ENCODE data around the gene ZMIZ1.
A peak's percentile ranks its signal among the peaks of the same experiment; 100 is the strongest.

Gene ZMIZ1

DNA sequence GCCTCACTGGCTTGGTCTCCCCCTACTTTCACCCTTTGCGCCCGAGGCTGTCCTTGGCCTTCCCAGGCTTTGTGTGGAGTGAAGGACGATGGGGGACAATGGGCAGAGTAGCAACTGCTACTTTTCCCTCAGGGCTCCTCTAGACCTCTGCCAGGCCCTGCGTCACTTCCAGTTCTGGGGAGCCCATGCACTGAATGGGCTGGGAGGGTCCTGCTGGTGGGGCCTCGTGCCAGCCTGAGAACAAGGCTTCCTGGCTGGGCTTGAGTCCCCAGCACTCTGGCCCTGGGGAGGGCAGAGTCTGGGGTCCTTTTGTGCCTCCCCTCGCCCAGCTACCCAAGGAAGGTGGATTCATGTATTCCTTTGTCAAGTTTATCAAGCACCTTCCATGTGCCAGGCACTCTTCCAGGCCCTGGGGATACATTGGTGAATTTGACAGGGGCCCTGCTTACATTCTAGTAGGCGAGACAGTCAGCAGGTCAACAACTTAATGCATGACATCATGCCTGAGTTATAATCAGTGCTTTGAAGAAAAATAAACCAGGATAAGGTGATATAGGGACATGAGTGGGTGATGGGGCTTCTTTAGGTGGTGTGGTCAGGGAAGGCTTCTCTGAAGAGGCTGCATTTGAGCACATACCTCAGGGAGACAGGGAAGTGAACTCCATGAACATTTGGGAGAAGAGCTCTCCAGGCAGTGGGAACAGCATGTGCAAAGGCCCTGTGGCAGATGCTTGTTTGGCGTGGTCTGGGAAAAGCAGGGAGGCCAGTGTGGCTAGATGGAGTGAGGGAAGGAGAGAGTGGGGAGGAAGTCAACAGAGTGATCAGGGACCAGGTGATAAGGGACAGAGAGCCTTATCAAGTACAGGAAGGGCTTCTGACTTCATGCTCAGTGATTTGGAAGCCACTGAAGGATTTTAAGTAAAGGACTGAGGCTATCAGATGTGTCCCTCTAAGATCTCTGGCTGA, 14.1 kb downstream of the ZMIZ1 start:
- no peak for DNase-seq

DNA sequence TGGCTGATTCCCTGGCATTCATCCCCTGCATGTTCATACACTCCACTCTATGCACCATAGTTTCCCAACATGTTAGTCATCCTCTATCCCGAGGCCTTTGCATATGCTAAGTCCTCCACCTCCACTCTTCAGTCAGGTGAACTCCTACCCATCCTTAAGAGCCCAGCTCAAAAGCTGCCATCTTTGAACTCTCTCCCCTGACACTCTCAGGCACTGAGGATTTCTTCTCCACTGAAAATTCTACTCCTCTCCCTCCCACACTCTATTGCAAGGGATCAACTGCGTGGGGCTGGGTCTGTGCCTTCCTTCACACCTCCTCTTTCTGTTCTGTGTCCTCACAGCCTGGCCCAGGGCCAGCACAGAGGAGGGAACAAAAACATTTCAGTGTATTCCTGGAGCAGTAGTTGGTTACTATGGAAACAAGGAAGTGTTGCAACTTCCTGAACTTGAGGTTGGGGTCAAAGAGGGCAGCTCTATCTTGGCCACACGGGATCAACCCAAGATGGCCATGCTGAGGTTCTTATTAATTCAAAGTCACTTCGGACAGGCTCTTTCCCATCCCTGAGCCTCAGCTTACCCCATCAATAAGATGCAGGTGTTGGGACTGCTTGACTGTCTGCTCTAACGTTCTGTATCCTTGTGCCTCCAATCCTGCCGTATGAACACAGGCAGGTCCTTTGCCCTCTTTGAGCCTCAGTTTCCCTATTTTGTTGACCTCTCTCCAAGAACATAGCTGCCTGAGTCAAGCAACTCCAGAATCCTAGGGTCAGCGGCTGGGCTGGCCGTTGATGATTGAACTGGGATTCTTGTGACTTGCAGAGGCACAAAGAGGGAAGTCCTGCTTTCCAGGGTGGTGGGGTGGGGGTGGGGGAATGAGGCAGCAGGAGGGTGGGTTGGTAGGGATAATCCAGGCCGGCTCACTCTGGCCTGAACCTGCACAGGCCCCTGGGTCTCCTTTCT, 15.5 kb downstream of the ZMIZ1 start:
- DNase-seq = peak; percentile 92 to 96 (median 94)

DNA sequence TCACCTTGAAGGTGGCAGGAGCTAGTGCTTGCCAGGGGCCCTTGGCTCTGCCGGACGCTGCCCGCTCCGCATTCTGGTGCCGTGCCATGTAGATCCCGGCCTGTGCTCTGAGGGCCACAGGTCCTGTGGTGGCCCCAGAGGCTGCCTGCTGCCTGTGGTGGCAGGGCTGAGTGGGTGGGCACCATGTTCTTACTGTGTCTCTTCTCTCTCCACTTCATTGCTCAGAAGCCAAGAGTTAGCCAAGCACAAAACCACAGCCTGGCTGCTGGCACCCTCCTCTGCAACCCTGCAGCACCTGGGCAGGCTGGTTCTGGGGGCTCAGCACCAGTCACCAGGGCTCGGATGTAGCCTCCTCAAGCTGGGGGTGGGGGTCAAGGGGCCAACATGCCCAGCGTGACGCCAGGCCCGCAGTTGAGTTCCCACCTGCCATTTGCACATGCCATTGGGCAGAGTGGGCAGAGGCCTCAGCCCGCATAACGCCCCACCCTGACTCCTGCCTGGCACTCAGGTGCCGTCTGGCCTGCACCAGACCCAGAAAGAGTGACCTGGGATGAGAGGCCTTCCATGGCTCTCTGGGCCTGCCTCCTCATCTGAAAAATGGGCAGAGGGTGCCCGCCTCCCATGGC, 16.3 kb downstream of the ZMIZ1 start:
- DNase-seq = no peak

DNA sequence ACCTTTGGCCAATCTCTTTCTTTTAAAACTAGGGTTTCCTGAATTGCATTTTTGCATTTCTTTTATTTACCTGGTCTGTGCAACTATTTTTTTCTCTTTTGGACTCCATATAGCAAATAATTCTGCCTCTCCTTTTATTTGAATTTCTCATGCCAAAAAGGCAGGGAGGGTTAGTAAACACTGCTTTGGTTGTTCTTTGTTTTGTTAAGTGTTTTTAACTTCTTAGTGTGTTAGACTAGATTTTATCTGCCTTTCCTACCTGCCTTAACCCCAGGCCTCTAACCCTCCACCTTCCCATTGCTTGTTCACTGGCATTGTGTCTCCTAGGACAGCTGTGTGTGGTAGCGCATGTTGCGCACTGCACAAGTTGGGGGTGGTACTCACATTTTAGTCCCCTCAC, 18.1 kb downstream of the ZMIZ1 start:
- no peak for DNase-seq

DNA sequence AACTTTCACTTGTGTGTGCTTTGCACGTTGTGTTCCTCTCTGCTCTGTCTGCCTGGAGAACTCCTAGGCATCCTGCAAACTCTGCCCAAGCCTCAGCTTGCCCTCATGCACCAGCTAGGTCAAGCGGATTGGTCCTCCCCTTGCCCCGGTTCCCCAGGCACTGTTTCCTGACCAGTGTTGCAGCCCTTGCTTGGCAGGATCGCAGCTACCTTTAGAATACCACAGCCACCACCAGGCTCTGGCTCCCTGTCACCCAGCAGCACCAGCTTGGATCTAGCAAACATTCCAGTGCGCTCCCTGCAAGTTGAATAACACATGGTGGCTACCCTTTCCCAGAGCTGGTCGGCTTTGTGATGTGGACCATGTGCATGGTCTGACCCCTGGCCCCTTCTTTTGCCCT, 19.0 kb downstream of the ZMIZ1 start:
- DNase-seq = no peak

DNA sequence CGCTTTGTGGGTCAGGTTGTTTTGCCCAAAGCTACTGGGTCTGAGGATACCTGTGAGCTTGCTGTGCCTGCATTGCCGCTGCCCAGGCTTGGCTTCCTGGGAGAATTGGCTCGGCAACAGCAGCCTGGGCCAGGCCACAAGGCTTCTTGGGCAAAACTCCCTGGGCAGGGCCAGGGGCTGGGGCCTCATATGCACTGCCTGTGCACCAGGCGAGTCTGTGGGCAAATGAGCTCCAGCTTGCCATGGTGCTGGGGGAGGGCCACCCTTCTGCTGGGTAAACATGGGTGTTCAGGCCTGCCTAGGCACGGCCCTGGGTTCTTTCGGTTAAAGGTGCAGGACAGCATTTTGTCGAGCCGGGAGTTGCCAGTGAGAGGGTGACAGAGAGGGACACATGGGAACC, 19.4 kb downstream of the ZMIZ1 start:
- DNase-seq = no peak

DNA sequence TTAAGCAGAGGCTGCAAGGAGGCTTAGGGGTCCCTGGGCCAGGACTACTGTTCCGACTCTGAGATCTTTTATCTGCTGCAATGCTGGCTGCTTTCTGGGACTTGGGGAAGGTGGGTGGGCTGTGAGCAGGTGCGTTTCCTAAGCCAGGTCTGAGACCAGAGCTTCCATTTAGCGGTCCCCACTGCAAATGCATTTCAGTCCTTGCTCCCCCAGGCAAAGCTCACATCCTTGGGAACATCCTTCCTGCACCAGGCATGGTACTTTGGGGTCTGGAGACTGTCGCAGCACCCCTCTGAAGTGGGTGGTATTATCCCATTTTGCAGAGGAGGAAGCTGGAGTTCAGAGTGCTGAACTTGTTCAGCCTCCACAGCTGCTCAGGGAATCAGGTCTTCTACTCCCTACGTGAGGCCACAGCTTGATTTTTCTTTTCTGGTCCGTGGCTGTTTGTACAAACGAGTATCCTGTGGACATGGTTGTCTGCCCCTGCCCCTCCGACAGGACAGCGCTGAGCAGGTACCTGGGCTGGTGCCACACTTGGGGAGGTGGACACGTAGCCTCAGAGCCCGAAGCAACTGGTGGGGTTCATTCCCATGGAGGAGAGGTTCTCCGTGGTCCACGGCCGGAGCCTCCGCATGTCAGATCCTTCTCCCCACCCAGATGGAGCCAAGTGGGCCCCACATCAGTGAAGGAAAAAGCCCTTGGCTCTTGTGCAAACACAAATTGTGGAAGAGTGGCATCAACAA, 20.0 kb downstream of the ZMIZ1 start:
- no peak for DNase-seq

DNA sequence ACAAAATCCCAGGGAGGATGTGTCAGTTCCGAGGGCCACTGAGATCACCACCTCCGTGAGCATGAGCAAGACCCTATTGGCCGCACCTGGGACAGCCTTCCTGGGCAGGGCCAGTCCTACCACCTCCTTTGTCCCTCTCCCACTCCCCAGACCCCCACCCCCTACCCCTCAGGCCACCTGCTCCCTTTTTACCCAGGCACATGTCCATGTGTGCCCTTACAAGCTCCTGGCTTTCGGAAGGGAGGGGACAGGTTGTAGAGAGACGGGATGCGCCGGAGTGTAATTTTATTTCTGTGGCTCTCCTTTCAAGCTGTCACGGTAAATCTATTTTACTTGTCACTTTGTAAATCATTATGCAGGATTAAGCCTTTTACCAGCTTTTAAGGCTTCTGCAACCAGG, 20.9 kb downstream of the ZMIZ1 start:
- DNase-seq = no peak

DNA sequence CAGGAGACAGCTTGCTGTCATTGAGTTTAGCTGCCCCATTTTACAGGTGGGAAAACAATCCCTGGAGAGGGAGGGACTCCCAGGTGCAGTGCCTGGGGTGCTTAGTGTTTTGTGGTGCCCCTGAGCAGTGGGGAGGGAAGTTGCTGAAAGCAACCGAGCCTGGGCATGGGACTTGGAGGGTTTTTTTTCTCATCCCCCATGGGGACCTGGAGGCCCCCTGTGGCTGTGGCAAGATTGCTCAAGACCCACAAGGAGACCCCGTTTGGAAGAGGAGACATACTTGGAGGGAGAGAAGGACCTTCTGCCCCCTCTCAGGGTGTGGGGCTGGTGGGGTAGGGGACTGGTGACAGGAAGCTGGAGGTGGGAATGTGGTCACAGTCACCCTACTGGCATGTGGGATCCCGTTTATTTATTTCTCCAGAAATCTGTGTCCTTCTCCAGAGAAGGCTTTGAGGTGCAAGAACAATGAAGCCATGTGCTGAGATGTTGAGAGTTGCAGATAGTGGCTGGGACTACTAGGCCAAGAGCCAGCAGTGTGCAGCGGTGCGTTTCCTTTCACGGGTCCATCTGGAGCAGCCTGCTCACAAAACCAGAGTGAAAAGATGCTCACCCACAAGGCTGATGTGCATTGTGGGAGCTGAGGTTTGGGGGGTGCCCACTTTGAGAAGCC, 21.5 kb downstream of the ZMIZ1 start:
- DNase-seq = no peak

DNA sequence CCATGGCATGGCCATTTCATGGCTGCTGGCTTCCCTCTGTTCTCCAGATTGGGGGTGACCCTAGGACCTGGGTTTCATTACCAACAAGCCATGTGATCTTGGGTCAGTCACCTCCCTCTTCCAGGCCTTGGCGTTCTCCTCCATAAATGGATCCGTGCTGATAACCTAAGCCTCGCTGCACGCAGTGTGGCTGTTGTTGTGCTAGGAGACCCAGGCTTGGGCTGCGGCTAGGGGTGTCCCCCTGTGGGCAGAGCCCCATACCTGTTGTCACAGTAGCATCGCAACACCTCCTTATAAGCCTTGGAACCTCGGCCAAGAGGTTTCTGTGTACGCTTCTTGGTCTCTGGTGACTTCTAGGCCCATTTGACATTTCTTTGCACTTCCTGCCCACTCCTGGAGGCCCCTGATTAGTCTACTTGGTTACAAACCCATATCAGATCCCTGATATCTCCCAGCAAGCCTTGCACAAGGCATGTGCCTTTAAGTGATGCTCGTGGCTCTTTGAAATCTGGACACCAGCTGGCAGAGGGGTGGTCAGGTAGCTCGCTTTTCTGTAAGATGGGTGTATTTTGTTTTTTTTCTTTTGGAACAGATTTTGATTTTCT, 23.6 kb downstream of the ZMIZ1 start:
- no peak for DNase-seq

DNA sequence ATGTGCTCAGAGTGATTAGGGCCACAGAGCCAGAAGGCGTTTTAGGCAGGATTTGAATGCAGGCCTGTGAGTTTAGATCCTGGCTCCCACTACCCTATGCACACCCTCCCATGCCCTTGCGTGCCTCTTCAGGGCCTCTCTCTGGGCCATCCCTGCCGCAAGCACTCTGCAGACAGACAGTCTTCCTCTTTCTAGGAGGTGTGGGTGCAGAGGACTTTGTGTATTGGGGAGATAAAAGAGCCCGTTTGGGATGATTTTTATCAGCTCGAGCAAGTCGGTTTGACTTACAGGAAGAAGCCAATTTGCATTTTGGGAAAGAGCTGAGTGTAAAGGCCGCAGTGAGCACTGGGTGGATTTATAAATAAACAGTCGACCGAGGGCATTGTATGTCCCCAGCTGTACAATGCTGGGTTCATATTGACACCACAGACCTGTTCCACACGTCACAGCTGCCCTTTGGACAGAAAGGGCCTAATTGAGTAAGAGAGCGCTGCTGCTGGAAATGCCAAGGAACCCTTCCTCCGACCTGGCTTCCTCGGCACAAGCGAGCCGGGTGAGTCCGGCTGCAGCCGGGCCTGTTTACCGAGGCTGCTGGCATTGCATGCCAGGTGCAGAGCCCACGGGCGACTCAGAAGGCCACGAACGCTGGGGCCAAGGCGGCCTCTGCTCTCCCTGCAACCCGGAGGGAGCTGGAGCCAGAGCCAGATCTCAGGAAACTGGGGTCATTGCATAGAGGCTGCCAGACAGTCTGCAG, 25.1 kb downstream of the ZMIZ1 start:
- peak; percentile 62 to 72 (median 67) for DNase-seq

DNA sequence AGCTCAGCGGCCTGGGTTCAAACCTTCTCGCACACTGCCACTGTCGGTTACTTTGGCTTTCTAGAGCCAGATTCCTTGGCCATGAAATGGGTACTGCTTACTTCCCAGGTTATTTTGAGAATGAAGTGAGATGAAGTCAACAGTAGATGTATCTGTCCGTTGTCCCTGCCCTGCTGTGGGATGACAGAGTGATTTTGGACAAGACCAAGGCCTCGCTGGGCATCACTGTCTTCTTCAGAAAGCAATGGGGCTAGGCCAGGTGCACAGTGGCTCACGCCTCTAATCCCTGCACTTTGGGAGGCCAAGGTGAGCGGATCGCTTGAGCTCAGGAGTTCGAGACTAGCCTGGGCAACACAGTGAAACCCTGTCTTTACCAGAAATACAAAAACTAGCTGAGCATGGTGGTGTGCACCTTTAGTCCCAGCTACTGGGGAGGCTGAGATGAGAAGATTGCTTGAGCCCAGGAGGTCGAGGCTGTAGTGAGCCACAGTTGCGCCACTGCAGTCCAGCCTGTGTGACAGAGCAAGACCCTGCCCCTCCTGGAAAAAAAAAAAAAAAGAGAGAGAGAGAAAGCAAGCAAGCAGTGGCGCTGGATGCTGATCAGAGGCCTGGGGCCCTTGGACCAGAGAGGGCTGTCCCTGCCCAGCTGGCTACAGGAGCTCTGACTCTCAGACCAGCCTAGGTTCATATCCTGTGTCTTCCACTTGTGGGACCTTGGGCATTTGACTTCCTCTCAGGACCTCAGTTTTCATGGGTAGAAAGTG, 25.8 kb downstream of the ZMIZ1 start:
- DNase-seq = no peak

DNA sequence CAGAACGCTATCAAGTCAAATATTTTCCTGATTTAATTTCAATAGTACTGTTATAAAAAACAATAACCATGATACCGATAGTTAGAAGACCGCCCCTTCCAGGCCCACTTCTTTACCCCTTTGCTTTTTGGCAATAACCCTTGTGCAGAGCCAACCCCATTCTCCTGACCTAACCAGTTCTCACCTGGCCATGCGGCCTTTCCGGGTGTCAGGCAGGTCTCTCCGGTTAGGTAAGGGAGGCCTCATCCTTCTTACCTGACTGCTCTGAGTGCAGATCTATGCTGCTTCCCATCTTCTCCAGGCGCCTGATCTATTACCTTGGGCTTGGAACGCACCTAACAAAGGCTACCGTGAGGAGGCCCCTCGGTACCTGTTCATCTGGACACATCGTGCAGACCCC, 26.6 kb downstream of the ZMIZ1 start:
- no peak for DNase-seq

DNA sequence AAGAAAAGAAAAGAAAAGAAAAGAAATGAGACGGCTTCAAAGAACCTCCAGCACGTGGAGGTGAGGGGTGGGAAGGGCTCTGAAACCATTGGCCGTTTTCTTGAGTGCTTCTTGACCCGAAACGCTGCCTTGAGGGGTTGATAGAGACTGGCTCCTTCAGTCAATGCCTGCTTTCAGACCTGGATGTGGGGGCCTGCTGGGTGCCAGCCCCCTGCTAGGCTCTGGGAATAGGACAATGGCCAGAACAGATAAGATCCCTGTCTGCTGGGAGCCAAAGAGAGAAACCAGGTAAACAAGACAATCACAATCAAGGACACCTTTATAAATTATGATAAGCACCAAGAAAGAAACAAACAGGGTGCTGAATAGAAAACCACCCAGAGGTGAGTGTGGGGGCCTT, 27.7 kb downstream of the ZMIZ1 start:
- DNase-seq = no peak

DNA sequence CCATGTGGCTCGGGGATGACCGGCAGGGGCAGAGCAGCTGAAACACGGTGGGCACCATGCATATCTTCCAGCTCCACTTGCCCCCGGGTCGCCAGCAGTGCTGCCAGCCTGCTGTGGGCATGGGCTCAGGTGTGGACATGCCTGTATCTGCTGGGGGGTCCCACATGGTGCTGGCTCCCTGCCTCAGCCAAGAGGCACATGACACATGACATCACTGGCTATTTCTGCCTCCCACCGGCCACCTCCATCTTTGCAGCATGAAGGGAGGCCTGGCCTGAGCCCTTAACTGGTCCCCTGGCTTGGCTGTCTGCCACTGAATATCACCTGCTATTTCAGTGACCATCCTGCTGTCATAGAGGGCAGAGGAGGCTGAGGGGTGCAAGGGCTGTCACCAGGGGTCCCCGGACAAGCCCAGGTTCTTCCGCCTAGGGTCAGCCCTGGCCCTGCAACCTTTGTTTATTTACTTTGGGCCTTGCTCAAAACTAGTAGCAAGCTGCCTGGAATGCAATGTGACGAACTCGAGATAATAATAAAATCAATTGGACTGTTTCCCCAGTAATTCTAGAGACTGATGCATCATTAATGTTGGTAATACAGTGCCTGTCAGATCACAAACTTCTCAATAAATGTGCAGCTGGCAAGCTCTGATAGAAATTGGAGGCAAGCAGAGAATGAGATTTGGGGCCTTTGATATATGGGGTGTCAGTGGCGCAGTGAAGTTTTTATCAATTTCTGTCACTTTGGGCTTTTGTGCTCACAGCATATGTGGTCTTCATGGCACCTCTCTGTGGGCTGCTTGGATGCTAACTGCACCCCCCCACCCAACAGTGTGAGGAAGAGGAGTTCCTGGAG, 28.5 kb downstream of the ZMIZ1 start:
- DNase-seq = no peak

DNA sequence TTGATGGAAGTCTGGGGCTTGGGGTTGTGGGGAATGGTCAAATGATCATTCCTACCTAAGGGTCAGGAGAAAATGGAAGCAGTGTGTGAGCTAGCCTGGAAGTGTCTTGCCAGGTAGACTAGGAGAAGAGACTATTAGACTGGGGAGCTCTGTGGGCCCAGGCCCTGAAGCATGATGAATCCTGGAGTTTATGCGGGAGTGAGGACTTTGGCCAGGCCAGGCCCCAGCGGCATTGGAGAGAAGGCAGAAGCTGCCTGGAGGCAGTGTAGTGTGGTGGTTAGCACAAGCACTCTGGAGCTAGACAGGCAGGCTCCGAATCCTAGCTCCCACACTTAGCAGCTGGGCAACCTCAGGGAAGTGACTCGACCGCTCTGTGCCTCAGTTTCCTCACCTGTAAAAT, 29.3 kb downstream of the ZMIZ1 start:
- DNase-seq = no peak

DNA sequence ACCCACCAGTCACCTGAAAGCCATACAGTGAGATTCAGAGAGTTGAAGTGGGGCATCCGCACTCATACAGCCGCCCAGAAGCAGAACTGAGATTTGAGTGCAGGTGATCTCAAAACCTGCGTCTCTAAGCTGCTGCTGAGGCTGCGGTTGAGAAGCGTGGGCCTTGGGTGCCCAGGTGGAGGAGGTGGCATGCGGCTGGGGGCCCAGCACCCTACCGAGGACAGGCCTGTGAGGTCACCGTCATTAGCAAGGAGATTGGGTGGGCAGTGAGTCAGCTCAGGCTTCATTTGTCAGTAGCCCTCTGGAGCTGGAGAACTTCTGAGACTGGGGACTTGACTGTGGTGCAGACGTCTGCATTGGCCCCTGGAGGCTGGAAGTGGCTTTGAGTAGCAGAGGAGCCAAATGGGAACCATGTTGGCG, 29.8 kb downstream of the ZMIZ1 start:
- DNase-seq = no peak

DNA sequence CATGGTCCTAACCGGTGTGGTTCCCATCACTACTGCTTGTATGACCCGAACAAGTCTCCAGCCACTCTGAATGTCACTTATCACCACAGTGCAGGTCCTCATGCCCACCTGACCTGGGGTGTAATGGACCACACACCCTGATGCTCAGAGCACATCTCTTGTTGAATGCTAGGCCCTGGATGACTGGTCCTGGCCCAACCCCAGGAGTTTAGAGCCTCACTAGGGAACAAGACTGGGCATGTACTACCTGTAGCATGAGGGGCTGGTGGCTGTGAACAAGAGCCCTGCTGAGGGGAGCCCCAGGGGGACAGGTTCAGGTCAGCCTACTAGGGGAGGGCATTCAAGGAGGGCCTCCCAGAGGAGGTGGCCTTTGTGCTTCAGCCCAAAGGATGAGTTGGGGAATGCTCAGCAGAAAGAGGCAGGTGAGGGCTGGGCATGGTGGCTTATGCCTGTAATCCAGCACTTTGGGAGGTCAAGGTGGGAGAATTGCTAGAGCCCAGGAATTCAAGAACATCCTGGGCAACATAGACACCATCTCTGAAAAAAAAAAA, 31.2 kb downstream of the ZMIZ1 start:
- no peak for DNase-seq

DNA sequence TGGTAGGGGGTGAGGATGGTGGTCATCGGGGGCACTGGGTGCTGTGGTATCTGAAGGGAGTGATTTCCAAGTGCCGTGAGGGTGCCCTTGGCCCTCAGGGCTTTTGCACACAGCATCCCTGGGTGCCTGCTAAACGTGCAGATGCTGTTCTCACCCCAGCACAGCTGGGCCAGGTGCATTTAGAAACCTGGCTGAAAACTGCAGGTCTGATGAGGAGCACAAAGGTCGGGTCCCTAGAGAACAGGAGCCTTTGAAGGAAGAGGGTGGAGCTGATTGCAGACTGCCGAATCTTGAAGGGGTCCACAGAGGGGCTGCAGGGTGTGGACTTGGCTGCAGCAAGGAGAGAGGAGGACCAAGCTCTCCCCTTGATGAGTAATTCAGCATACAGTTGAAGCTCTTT, 32.0 kb downstream of the ZMIZ1 start:
- no peak for DNase-seq

Measured in suppressor macrophage treated with lipopolysaccharide for 1 hour (primary cell).